GM21447 (cell line): ENCODE measurements around the gene B4GALT6.

Experiments
- ATAC-seq: cut with Tn5 transposase; IDR thresholded peaks from one replicate; pipeline ENCODE4 v1.9.1; 2021; ENCODE audit not compliant: unreplicated experiment

B4GALT6 gene

DNA sequence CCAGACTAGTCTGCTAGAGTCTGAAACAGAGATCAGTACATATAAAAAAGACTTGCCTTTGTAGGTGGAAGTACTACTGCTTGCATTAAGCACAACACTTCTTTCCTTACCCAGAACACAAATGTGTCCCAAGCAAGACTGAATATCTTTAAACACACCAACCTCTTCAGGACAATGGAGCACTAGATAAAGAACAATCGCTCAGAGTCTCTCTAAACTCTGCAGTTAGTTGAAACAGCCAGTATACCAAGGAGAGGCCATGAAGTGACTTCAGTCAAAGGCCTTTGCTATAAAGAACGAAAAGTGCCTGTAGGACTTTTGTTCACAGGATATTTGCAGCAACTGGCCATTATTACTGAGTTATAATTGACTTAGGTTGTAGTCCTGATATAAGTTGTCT is 9.9 kb upstream of the B4GALT6 start:
- ATAC-seq, result no peak

DNA sequence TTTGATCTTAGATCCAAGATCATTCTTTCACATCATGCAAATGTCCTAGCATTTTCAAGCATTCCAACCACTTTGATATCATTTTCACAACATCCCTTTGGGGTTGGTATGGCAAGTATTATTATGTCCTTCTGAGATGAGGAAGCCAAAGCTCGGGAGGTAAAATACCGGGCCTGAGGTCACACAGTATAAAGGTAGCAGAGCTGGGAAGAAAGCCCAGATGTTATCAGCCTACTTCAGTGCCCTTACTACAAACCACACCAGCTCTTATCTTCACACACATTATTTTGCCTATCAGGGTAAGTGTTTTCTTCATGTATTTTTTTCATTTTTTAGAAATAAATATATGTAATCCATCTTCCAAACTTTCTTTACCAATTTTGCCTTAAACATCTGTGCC is 4.2 kb upstream of the B4GALT6 start:
- no peak for ATAC-seq

DNA sequence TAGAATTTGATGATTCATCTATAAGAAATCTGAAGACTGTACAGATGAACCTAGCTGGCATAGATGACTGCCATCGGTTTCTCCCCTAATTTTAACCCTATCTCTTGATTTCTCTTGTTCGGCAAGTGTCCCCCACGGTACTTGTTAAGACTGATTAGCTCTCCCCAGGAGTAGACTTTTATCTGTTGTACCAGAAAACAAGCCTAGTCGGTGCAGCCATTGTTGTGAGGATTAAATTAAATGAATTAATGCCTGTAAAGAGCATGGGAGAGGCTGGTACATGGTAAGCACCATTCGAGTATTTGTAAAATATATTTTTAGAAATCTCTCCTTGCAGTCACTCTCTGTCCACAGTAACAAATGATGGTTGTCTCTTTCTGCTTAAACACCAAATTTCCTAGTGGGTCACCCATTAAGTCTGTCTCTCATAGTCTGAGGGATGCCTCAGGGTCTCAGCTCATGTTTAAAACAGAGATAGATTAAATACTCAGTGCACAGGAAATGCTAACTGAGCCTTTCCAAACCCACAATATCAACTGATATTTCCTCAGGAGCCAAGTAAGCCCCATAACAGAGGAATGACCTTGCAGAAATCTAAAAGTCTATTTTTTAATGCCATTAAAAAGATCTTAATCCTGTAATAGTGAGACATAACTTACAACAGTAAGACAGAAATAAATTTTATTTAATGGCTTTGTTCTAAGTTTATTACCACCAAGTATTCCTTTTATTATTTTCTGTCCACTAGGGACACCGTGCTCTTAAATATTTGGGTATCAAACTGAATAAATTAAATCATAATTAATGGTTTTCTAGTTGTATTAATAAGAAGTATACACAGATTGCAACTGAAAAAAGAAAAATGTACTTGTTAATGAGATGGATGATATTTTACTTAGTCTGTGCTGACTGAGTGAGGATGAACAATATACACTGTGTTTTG is 2.9 kb upstream of the B4GALT6 start:
- ATAC-seq, result no peak

DNA sequence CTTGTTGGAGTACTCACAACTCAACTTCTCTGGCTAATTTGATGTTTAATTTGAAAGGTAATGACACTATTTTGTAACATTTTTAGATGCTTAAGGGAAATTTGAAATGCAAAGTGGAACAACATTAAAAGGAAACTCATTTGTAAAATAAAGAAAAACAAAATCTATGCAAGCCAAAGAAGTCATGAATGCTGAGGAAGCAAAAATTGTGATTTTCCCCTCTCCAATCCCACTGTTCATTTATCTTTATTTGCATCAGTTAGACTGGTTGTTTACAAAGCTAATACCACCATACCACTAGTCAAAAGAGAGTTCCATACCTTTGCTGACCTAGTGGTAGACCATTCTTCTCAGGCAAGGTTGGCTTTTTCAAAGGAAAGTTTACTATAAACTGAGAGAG is 2.2 kb upstream of the B4GALT6 start:
- no peak for ATAC-seq

DNA sequence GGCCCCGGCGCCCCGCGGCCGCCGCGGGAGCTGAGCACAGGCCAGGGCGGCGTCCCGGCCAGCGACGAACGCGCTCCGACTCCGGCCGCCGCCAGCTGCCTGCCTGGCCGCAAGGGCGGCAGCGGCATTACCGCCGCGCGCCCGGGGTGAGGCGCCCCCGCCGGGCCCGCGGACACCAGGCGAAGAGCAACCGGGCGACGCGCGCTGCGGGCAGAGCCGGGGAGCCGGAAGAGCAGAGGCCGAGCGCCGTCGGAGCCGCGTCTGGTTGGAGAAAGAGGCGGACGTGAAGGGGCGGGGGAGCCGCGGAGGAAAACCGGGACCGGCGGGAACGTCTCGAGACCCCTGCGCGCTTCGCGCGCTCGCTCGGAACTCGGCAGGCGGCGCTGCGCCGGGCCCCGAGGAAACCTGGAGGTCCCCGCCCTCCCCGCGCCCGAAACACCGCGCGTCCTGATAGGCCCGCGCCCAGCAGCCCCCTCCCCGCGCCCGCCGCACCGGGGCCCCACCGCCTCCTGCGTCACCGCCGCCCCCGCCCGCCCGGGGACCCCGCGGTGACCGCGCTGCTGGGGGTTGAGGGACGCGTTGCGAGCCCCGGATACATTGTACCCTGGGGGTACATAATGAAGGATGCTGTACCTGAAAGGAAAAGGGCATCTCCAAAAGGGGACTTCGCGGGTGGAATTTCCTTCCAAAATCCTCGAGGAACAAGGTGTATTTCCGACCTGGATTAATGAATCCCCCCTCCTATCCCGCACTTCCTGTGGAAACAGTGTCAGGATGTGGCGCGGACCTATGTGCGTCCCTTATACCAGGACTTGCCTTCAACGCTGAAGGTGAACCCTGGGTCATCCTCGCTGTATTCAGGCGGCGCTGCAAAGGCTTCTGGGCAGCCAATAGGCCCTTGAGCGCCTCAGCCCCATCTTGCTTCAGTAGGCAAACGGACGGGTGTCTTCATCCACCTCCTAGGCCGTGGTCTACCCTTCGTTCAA is 1.0 kb upstream of the B4GALT6 start:
- peak; percentile 69 for ATAC-seq

DNA sequence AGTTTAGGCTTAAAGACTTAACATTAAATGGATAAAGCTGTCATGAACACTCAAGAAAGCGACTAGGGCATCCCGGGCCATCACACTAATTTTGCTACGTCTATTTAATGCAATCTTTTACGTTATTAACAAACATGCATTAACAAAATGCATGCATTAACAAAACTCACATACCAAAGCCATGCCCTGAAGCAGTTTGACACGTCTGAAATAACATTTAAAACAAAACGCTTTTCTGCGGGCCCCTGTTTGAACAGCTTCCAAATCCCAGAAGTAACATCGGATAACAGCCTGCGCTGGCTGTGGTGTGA is 458 bp downstream of the B4GALT6 start:
- ATAC-seq, result no peak

DNA sequence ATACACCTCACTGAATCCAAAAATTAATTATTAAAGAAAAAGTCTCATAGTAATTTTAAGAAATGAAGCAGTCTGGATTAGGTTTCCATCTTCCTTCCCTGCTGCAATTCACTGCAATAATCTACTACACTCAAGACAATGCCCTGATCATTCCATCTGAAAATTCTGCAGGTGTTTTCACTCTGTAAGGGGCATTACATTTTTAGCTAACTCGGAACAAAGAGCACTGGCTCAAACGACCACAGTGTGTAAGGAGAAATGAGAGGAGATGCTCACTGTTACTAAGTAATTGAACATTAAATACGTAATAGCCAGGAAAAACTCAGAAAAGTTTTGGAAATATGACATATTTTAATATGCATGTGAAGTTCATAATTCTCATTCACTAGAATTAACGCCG is 1.3 kb downstream of the B4GALT6 start:
- ATAC-seq, result no peak

DNA sequence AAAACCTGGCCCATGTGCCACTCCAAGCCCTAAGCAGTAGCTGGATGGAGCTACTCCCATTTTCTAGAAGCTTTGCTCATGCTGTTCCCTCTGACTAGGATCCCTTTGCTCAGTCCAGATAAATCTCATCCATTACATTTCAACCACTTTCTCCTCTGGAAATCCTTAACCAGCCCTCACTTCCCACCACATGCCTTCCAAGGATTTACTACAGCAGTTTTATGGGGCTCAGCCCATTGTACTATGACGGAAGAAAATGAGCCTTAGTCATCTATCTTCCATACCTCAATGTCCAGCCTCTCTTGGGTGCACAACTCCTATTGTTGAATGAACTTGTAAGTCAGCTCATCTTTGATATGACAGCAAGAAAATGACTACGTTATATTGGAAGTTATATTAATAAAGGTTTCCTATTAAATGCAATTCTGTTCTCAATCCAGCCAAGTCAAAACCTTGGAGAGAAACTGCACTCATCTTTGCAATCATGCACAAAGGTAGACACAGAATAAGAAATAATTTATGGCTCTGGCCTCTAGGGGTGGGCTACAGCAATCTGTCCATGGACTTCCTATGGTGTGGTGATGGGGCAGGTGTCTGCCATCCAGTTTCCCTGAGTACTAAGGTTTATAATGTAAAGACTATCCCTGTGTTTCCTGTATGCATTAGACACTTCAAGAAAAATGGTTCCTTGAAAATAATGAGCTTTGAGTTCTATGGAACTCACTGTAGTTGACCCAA is 3.4 kb downstream of the B4GALT6 start:
- no peak for ATAC-seq

DNA sequence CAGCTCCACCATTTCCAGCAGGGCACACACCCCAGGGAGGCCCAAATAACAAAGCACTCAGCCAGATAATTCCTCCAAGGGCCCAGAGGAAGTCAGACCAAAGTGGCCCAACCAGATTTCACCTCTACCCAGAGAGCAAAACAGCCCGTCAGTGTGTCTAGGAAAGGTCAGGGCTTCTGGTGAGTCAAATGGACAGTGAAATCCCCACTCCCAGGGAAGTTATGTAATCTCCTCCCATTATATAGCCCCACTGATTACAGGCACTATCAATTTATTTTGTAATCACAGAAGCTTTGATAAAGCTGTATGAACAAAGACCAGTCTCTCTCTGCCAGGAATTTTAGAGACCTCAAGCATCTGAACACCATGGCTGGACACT is 4.0 kb downstream of the B4GALT6 start:
- no peak for ATAC-seq

DNA sequence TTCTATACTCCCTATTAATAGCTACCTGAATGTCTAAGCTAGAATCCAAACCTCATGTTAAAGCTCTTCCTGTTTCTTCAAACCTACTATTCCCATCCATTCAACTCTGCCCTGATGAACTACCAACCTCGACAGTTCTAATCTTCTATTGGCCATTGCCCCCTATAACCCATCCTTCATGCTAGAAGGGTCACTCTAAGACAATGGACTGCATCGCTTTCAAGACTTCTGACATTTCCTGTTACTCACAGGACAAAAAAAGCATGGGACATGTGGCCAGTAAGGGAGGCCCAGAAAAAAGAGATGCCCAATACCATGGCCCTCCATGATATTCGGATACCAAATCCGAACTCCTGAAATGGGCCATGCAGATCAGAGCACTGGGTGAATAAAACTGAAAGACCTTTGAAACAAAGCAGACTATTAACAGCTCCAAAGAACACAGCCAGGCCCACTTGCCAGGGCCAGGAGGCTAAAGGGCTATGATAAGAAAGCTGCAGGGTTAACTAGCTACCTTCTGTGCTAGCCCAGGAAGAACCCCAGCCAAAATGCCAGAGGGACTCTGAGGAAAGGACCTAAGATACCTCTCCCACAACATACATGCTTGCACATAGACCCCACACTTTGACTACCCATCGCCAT is 4.5 kb downstream of the B4GALT6 start:
- ATAC-seq, result no peak

DNA sequence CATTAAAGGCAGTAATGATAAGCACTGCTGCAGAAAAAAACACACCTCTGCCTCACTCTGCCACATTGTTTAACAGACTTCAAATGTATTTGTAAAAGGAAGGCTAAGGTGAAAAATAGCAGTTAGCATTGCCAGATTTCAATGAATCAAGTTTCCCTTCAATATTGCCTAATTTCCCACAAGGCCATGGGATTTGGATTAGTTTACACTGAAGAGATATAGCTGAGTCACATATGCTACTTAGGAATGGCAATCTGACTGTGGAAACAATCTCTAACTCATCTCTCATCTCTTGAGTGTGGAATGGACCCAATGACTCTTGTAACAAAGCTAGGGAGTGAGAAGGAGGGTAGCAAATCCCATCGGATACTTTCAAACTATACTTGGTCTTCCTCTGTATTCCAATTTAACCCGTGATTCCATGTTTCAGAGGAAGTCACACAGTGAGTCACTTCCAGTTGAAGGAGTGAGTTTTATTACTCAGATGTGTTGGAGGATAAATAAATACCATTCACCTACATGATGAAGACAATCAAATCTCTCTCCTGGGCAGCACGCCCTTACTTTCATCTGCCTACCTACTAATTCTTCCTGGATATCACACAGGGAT is 5.1 kb downstream of the B4GALT6 start:
- no peak for ATAC-seq

DNA sequence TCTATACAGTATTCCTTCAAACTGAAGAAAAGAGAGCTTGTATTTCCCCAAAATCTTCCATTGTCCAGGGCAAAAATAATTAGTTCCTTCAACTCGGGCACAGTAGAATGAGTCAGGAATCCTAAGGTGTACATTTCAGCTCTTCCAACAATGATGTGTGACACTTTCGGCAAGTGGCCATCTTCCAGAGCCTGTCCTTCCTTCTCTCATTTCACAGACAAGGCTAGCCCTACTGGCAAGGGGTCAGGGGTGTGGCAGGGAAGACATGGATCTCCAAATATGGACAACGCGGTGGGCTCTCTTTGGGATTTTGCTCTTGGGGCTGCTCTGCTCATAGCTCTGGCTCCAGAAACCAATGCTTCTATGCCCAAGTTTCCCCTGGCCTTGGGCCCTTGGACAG is 6.0 kb downstream of the B4GALT6 start:
- no peak for ATAC-seq

DNA sequence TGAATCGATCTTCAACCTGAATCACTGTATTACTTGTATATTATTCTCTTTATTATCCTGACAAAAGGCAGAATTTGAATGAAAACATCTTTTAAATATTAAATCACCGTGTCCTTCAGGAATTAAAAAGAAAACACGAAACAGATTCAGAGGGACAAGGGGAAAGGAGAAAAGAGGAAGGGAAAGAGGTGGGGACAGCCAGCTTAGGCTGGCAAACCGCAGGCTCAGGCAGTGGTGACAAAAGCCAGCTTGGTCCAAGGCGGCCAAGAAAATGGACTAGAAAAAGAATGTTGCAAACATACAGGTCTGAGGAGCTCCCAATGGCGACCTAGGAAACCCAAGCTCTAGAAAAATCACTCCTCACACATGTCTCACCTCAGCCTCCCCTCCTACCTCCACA is 6.8 kb downstream of the B4GALT6 start:
- ATAC-seq, result no peak

DNA sequence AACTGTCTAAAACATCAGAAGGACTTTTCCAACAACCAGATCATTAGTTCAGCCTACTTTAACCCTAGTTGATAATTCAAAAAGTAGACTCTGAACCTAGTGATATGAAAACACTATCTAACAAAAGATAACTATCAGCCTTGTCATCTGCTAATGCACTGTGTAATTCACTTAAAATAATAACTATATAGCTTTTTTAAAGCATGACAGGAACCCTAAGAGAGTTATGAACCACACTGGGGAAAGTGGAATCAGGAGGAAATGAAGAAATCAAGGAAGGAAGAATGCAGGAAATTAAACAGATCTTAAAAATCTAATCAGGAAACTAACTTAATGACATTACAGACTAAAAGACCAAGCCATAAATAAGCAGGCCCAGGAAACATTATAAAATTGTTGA is 9.0 kb downstream of the B4GALT6 start:
- no peak for ATAC-seq

DNA sequence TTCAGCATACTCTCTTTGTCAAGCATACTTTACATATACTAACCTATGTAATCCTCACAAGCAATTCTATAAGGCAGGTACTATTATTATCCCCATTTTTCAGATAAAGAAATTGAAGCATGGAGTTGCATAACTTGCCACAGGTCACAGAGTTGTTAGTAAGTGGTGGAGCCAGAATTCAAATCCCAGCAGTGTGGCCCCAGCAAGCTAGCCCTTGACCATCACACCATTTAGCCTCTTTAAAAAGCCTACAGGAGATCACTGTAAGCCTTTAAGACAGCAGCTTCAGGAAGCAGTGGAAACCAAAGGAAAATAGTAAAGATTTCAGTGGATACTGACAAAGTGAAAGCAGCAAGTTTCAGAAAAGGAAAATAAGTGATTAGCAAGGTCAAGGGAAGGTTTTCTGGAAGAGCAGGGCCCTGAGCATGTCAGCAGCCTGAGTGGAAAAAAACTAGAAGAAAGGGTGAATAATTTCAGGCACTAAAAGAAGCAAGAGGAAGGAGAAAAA is 11.7 kb downstream of the B4GALT6 start:
- no peak for ATAC-seq

DNA sequence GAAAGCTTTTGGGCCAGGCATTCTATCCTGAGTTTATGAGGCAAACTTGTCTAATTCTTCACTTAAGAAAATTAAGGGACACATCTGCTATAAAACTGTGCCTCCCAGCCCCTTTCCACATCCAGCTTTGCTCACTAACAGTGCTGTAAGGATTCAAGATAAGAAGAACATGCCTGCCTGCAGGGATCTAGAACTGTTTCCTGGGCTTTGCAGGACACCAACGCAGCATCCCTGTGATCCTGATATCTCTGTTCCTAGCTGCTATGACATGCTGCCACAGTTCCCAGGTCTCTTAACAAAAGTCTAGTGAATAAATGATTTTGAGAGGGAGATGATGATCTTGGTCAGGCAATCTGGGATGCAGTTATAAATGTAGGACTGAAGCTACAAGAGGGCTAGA is 12.4 kb downstream of the B4GALT6 start:
- no peak for ATAC-seq

DNA sequence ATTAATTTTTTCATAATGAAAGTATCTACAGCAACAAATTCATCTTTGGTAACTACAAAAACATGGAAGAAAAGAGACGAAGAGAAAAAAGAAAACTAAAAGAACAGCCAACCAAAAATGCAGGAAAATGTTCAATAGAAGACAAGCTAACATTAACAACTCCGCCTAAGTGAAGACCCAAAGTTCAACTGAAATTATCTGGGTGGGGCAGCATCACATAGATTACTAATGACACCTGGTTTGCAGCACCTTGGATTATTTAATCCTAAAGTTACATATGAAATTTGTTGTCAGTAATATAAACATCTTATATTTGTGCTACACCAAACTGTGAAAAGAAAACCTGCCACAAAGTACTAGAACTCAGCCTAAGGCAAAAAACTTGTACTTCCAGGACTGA is 14.8 kb downstream of the B4GALT6 start:
- ATAC-seq, result no peak

DNA sequence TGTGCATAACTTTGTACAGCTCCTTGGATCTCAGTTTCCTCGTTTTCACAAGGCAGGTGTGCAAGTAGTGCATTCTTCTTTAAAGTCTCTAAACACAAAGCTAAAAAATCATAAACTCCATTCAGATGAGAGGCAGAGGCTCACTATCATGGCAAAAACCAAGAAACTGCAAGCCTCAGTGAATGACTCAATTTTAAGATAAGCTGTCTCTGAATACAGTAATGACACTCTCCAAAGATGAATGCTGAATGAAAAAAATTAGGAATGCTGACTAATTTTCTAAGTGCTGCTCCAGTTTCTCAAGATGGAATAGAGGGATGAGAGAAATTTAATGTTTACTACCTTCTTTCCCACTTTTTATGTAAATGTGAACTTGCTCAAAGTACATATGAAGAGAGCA is 17.2 kb downstream of the B4GALT6 start:
- no peak for ATAC-seq

DNA sequence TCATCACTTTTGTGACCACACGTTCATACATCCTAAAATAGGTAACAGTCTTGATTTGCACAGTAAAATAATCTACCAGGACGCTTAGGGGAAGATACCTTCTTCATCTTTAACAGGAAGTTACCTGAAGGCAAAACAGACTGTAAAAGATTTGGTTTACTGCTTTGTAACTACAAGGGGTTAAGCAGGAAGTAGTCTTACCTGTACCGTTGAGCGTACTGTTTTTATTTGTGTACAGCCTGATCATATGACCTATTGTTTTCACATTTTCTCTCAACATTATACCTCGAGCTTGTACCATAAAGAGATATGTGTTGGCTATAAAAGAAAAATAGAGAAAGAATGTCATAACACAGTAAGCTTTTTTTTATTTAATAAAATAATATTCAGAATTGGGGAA is 18.3 kb downstream of the B4GALT6 start:
- no peak for ATAC-seq

DNA sequence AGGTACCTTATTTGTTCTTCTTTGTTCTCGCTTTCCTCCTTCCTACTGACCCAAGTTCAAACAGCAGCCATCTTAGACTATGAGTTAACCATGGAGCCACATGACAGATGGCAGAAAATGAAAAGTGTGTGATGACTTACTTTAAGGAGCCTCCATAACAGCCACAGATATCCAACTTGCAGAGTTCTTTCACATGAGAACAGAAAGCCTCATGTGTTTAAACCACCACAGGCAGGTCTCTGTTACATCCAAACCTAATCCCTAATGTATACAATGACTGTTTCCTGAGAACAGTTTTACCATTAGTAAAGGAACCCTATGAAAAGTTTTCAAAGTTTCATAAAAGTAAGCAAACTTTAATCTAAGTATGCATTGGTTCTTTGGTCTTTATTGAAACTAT is 20.3 kb downstream of the B4GALT6 start:
- ATAC-seq, result no peak
